Lower lobe of right lung (tissue), 2 donors: ENCODE measurements around the gene HPCAL4. TPM values are rescaled to one million over a fixed set of nuclear protein-coding genes. Genes with fewer than 3 reads are reported as not detected.

Source experiments
- ATAC-seq, 2 donors: fragments of 200-7000 bp; cut with Tn5 transposase; one replicate each; pipeline ENCODE4 v1.9.1; 2020 to 2022; ENCODE audit warnings: mild to moderate bottlenecking in 2 of 2, moderate library complexity in 2 of 2
- DNase-seq: peaks from one replicate; pipeline ENCODE4 v3.0.0-alpha.2; 2020
- H3K27ac ChIP-seq: fragments of 200-600 bp; one replicate; pipeline ENCODE4 v1.8.0; 2022
- H3K27me3 ChIP-seq: fragments of 200-600 bp; one replicate; pipeline ENCODE4 v1.8.0; 2022; ENCODE audit warnings: low read depth
- H3K36me3 ChIP-seq: fragments of 200-600 bp; one replicate; pipeline ENCODE4 v1.8.0; 2022; ENCODE audit warnings: mild to moderate bottlenecking
- H3K4me1 ChIP-seq: fragments of 200-600 bp; one replicate; pipeline ENCODE4 v1.8.0; 2022
- H3K4me3 ChIP-seq: fragments of 200-600 bp; one replicate; pipeline ENCODE4 v1.8.0; 2022; ENCODE audit warnings: mild to moderate bottlenecking
- H3K9me3 ChIP-seq: fragments of 200-600 bp; one replicate; pipeline ENCODE4 v1.8.0; 2022
- CTCF ChIP-seq: fragments of 200-600 bp; IDR thresholded peaks from one replicate; pipeline ENCODE4 v1.8.0; 2022; ENCODE audit warnings: antibody characterized with exemption, mild to moderate bottlenecking
- intact Hi-C: fragments of 100-400 bp; cut with DNase I; formaldehyde crosslinking; loops from one replicate; pipeline ENCODE4 v1.11.0; 2022
- total RNA-seq: library from RNA; stranded (reverse); fragmentation: NEBNext Ultra II Directional; extraction: Animal tissue kit (Norgen Biotek cat#: 25700); gene quantifications from one replicate; pipeline ENCODE4 v1.2.1, GENCODE V29; 2021
- donor health status: DM: no; HTN: yes; CAD: no; lungs with severe emphysema.

Gene HPCAL4
- total RNA-seq, 1 donor from 2014 or later = 0.41 TPM

- intact Hi-C loops = no loop called here
- Histone ChIP-seq H3K27ac (no peak overlapping the region), H3K9me3 (no peaks in the 10 kb centered on the region), H3K4me1 (no peaks in the 10 kb centered on the region), H3K27me3 (peaks cover 17% of the 10 kb centered on the region), H3K4me3 (no peak overlapping the region), H3K36me3 (no peaks in the 10 kb centered on the region)
- TF ChIP-seq CTCF = no peak
- DNase-seq (no peak), ATAC-seq (no peak)
Observed at GRCh38 chr1:39678889-39679288, 12.3 kb downstream of the HPCAL4 start.

DNA sequence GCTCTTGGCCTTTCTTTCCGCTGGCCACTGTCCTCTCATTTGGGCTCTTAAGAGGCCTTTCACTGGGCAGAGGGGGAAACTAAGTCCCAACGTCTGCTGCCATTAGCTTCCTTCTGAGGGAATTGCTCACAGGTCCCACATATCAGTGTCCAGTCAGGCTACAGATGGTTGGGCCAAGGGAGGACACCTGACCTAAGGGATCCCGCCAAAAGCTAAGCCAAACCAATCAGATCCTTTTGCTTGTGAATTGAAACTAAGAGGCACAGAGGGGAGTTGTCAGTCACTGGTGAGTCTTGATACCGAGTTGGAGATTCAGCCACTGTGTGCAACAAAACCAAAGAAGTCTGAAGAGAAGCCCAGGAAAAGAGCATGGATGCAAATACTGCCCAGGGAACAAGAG, 13.6 kb downstream of the HPCAL4 start:
- H3K4me1 ChIP-seq = peaks cover under 1% of the 10 kb centered on the region
- H3K27ac ChIP-seq = no peak overlapping the region
- no peak overlapping the region for H3K4me3 ChIP-seq
- ATAC-seq = no peak
- H3K36me3 ChIP-seq = no peaks in the 10 kb centered on the region
- intact Hi-C loops = no loop called here
- TF ChIP-seq CTCF = no peak
- no peak for DNase-seq
- H3K27me3 ChIP-seq = peaks cover 5% of the 10 kb centered on the region
- H3K9me3 ChIP-seq = no peaks in the 10 kb centered on the region

GRCh38 chr1:39676948-39677548, 14.2 kb downstream of the HPCAL4 start:
- Histone ChIP-seq H3K36me3 (no peaks in the 10 kb centered on the region), H3K4me1 (peaks cover 6% of the 10 kb centered on the region), H3K9me3 (no peaks in the 10 kb centered on the region), H3K27me3 (peaks cover 7% of the 10 kb centered on the region), H3K27ac (no peak overlapping the region), H3K4me3 (no peak overlapping the region)
- ATAC-seq (peak; percentile 66 to 76), DNase-seq (peak; percentile 60)
- TF ChIP-seq CTCF = no peak
- intact Hi-C loops = no loop called here

GRCh38 chr1:39675220-39675619, 16.0 kb downstream of the HPCAL4 start:
- Histone ChIP-seq H3K27me3 (peaks cover 24% of the 10 kb centered on the region), H3K27ac (no peak overlapping the region), H3K9me3 (no peaks in the 10 kb centered on the region), H3K4me3 (no peak overlapping the region), H3K36me3 (no peaks in the 10 kb centered on the region), H3K4me1 (peaks cover 18% of the 10 kb centered on the region)
- DNase-seq = no peak
- TF ChIP-seq CTCF = no peak
- intact Hi-C loops = no loop called here
- ATAC-seq = no peak

DNA sequence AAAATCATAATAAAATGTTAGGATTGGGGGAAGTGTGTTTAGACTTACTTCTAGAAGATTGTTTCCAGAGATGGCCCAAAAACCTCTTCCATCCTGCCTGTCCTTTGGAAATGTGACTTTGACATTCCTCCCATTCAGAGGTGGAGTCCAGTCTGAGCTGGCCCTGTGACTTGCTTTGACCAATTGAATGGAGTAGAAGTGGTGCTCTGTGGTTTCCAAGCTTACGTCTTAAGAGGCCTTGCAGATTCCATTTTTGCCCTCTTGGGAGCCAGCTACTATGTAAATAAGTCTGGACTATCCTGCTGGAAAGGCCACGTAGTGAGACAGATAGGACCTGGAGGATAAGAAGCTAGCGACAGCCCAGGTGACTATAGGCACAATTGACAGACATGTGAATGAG, 18.0 kb downstream of the HPCAL4 start:
- no peak for TF ChIP-seq CTCF
- H3K27me3 ChIP-seq = peaks cover 37% of the 10 kb centered on the region

More for the DNA sequence above, 18.0 kb downstream of the HPCAL4 start:
- H3K4me3 ChIP-seq = no peak overlapping the region
- H3K27ac ChIP-seq = no peak overlapping the region
- H3K36me3 ChIP-seq = no peaks in the 10 kb centered on the region
- intact Hi-C loops = no loop called here
- peaks cover 18% of the 10 kb centered on the region for H3K4me1 ChIP-seq
- DNase-seq (no peak), ATAC-seq (no peak)
- H3K9me3 ChIP-seq = no peaks in the 10 kb centered on the region
